SK-N-MC (cell line): ENCODE results near the gene MYADML2.

ENCODE experiments used
- DNase-seq: peaks from one replicate; pipeline ENCODE4 v3.0.0-alpha.2; 2011; ENCODE audit warnings: low read depth, low spot score
- H3K27ac ChIP-seq: fragments of 200-600 bp; sonication (generic); 2 replicates; pipeline ENCODE4 v1.5.1; 2016; ENCODE audit warnings: mixed run types
- H3K36me3 ChIP-seq: fragments of 200-600 bp; sonication (generic); 2 replicates; pipeline ENCODE4 v1.6.1; 2017; ENCODE audit warnings: antibody characterized with exemption, low read length, mixed read lengths; ENCODE audit not compliant: insufficient read depth
- H3K4me3 ChIP-seq: fragments of 200-600 bp; sonication (generic); 2 replicates; pipeline ENCODE4 v1.5.1; 2016
- H3K9ac ChIP-seq: fragments of 200-600 bp; sonication (generic); 2 replicates; pipeline ENCODE4 v1.8.0; 2017; ENCODE audit warnings: mixed run types, mixed read lengths; ENCODE audit not compliant: insufficient read length
- H3K9me3 ChIP-seq: fragments of 200-600 bp; sonication (generic); 2 replicates; pipeline ENCODE4 v1.6.1; 2017; ENCODE audit warnings: low read depth, mild to moderate bottlenecking, antibody characterized with exemption, low read length, moderate library complexity, mixed read lengths
- EZH2 ChIP-seq: fragments of 200-600 bp; sonication (generic); IDR thresholded peaks from one replicate; pipeline ENCODE4 v1.6.1; 2017; ENCODE audit warnings: antibody characterized with exemption
- FOXP2 ChIP-seq: optimal IDR thresholded peaks from 2 replicates; pipeline ENCODE3; 2011; ENCODE audit warnings: mild to moderate bottlenecking, moderate library complexity; ENCODE audit not compliant: insufficient read depth; ENCODE audit errors: extremely low read length, control extremely low read depth
- POLR2AphosphoS5 ChIP-seq: IDR thresholded peaks from 2 replicates; pipeline ENCODE4 v1.6.1; 2012; ENCODE audit warnings: mild to moderate bottlenecking, low read depth, low read length, borderline replicate concordance

Gene MYADML2

DNA sequence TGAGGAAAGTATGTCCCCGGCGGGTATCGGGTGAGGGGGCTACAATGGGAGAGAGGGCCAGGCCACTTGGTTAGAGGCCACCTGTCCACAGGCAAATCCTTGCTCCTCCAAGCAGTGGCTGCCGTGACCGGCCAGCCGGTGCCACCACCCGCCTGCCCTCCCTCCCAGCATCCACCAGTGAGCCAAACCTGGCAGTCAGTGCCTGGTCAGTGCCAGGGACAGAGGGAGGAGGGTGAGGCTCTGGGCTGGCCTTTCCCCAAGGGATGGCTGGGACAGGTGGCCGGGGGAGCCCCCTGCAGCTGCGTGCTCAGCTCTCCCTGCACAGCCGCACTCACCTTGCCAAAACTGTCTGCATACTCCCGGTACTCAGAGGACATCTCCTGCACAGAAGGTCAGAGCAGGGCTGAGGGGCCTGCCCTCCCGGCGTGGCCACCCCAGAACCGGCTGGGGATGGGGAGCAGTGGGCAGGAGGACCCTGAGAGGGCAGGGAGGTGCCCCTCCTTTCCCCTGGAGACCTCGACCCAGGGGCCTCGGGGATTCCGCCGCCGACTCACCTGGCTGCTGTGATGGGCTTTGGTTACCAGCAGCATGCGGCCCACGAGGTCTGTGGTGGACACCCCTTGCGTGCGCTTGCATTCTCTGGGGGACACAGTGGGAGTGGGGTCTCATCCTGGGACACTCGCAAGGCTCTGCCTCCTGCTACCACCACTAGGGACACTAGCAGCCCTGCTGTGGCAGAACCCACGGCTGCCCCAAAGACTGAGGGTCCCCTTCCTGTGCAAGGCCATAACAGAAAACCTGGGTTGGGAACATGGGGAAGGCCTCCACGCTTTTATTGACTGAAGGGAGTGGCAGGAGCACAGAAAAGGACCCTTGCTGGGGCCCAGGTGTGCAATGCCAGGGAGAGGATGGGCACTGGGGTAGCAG is 39.6 kb downstream of the MYADML2 start:
- H3K4me3 ChIP-seq = no peak overlapping the region
- H3K36me3 ChIP-seq = no peaks in the 10 kb centered on the region; the same call in 1 of the 2 replicates
- no peak overlapping the region for H3K27ac ChIP-seq
- no peak for DNase-seq
- TF ChIP-seq FOXP2 (no peak), EZH2 (no peak), POLR2AphosphoS5 (no peak)
- no peaks in the 10 kb centered on the region for H3K9me3 ChIP-seq
- no peak overlapping the region for H3K9ac ChIP-seq

DNA sequence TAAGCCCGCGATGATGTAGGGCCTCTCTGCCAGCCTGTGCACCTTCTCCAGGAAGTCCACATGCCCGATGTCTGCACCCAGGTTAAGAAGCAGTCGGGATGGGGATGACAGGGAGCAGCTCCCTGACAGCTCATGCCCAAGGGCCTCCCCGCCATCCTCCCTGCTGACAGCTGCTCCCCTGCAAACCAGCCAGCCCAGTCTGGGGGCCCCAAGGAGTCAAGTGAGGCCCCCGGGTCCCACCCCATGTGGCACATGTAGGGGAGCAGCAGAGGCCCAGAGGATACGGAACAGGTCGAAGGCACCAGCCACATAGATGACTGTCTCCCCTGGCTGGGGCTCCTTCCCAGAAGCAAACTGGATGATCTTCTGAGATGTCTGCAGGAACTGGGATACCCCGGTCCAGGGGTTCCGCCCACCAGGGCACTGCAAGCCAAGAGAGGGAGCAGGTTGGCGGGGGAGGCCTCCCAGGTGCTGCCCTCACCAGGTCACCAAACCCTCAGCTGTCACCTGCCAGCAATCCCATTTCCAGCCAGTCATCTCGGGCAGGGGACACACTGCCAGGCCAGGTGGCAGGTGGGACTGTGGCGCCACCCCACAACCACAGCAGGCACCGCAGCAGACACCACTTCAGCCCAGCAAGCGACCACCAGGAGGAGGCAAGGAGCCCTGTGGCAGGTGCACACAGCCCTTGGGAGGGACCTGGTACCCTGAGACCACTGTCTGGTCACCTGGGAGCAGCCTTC is 40.4 kb downstream of the MYADML2 start:
- no peak for DNase-seq
- no peak overlapping the region for H3K4me3 ChIP-seq
- H3K9ac ChIP-seq = no peak overlapping the region
- no peak for TF ChIP-seq FOXP2
- no peak for TF ChIP-seq EZH2
- no peak for TF ChIP-seq POLR2AphosphoS5
- H3K27ac ChIP-seq = no peak overlapping the region
- H3K36me3 ChIP-seq = no peaks in the 10 kb centered on the region
- H3K9me3 ChIP-seq = no peaks in the 10 kb centered on the region

DNA sequence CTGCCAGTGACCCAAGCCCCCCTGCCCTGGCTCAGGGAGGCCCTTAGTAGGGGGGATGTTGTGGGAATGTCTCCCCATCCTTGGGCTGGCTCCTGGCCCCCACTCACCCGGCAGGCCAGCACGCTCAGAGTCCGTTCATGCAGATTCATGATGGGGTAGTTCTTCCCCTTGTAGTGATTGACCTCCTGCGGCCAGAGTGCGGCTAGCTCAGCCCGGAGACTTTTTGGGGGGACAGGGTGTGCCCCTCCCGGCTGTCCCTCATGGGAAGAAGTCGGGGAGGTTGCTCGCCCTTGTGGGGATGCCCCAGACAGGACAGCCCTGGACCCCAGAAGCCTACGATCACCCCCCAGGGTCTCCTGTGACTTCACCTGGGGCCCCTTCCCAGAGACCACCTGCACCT is 41.0 kb downstream of the MYADML2 start:
- no peaks in the 10 kb centered on the region for H3K9me3 ChIP-seq
- no peak for DNase-seq
- no peak overlapping the region for H3K4me3 ChIP-seq
- TF ChIP-seq FOXP2 (no peak), POLR2AphosphoS5 (no peak), EZH2 (no peak)
- H3K36me3 ChIP-seq = no peaks in the 10 kb centered on the region
- no peak overlapping the region for H3K9ac ChIP-seq
- H3K27ac ChIP-seq = no peak overlapping the region

DNA sequence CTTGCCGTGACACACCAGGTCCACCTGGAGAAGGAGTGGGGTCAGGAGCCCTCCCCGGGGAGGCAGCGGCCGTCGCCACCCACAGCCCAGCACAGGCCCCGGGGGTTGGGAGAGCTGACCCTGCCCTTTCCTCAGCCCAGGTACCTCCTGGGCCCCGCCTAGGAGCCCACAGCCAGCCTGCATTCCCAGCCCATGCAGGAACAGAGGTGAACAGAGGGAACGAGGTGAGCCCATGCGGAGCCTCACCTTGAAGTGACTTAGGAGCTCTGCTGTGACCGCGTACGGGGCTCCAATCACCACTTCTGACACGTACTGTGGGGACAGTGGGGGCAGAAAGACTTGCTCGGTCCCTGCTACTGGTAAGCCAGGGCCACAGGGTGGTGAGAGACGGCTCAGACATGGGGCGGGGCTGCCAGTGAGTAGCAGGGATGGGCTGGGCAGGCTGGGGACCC is 41.6 kb downstream of the MYADML2 start:
- H3K9ac ChIP-seq = no peak overlapping the region
- H3K4me3 ChIP-seq = no peak overlapping the region
- no peak for DNase-seq
- H3K27ac ChIP-seq = no peak overlapping the region
- H3K9me3 ChIP-seq = no peaks in the 10 kb centered on the region
- H3K36me3 ChIP-seq = no peaks in the 10 kb centered on the region; the same call in 1 of the 2 replicates
- TF ChIP-seq EZH2 = no peak
- no peak for TF ChIP-seq POLR2AphosphoS5
- no peak for TF ChIP-seq FOXP2

GRCh38 chr17:81904600-81905423 is 42.2 kb downstream of the MYADML2 start:
- Histone ChIP-seq H3K27ac (no peak overlapping the region), H3K9me3 (no peaks in the 10 kb centered on the region), H3K36me3 (peaks cover 3% of the 10 kb centered on the region; the same call in 1 of the 2 replicates), H3K4me3 (no peak overlapping the region), H3K9ac (no peak overlapping the region)
- DNase-seq = no peak
- no peak for TF ChIP-seq POLR2AphosphoS5
- TF ChIP-seq FOXP2 = no peak
- TF ChIP-seq EZH2 = no peak

DNA sequence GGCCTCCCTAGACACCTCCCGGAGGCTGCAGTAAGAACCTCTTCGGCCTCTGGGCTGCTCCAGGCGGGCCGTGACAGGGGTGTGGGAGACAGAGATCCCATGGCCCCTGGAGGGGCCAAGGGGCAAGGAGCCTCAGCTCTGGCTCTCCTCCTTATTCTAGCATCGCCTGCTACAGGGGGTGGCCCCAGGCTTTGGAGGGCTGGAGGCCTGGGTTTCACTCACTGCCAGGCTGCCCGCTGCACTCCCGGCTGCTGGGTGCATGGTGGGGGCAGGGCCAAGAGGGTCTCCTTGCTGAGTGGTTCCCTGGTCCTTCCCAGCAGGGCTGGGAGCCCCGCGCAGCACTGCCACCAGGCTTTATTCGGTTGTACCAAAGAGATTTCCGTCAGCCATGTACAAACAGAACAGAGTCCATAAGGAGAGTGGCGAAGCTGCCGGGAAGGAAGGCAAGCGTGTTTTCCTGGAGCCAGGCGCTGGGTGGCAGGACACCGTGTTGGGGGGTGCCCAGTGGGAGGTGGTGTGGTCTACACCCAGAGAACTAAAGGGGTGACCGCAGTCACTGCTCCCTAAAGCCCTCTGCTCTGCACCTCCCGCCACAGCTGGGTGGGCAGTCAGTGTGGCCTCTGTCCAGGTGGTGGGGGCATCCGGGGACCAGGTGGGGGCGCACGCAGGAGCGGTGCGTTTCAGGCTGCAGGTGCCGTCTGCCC is 43.0 kb downstream of the MYADML2 start:
- Histone ChIP-seq H3K4me3 (no peak overlapping the region), H3K36me3 (peaks cover 3% of the 10 kb centered on the region; the same call in 1 of the 2 replicates), H3K27ac (no peak overlapping the region), H3K9ac (no peak overlapping the region), H3K9me3 (no peaks in the 10 kb centered on the region)
- no peak for DNase-seq
- TF ChIP-seq POLR2AphosphoS5 (no peak), EZH2 (no peak), FOXP2 (no peak)

DNA sequence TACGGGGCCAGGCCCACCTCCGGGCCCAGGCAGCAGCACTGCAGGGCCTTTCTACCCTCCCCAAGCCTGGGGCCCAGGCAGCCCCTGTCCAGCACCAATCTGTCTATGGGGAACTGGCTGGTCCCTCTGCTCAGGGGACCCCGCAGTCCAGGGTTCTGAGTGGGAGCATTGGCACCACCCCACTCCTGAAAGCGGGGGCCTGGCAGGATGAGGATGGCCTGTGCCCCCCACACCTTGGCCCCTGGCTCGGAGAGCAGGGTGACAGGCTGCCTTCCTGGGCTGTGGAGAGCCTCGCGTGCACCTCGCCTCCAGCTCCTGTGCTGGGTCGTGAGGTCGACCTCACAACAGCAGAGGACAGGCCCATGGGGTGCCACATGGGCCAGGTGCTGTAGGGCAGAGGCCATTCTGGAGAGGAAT is 43.6 kb downstream of the MYADML2 start:
- H3K9me3 ChIP-seq = no peaks in the 10 kb centered on the region
- no peak overlapping the region for H3K9ac ChIP-seq
- no peak overlapping the region for H3K4me3 ChIP-seq
- H3K36me3 ChIP-seq = peaks cover 6% of the 10 kb centered on the region; the same call in 1 of the 2 replicates
- no peak overlapping the region for H3K27ac ChIP-seq
- TF ChIP-seq FOXP2 (no peak), EZH2 (no peak), POLR2AphosphoS5 (no peak)
- DNase-seq = no peak
